Esophagus squamous epithelium (tissue), 4 donors: ENCODE results near the gene SNX8.

Experiments used
- POLR2A ChIP-seq, 4 donors: fragments of 450-650 bp; IDR thresholded peaks; one replicate each; pipeline ENCODE4 v1.6.1; 2017; ENCODE audit warnings: antibody characterized with exemption in 4 of 4, mild to moderate bottlenecking in 4 of 4, moderate library complexity in 3 of 4
- TF ChIP-seq, protein P1 (sequence below), 6 experiments: fragments of 450-650 bp in 4 of 6; fragments of 200-600 bp in 2 of 6; sonication (generic) in 2 of 6; IDR thresholded peaks; one replicate each; pipeline ENCODE4 v1.5.1; 2016 to 2019; ENCODE audit warnings: antibody characterized with exemption in 6 of 6, mild to moderate bottlenecking in 4 of 6, moderate library complexity in 4 of 6

DNA sequence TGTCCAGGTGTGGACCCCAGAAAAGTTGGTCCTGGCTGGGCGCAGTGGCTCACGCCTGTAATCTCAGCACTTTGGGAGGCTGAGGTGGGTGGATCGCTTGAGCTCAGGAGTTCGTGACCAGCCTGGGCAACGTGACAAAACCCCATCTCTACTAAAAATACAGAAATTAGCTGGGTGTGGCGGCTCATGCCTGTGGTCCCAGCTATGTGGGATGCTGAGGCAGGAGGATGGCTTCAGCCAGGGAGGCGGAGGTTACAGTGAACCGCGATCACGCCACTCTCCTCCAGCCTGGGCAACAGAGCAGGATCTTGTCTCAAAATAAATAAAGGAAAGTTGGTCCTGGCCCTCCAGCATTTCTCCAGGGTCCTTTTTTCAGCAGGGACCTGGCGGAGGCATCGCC lies 70.8 kb downstream of the SNX8 start:
- TF ChIP-seq, protein P1, sequence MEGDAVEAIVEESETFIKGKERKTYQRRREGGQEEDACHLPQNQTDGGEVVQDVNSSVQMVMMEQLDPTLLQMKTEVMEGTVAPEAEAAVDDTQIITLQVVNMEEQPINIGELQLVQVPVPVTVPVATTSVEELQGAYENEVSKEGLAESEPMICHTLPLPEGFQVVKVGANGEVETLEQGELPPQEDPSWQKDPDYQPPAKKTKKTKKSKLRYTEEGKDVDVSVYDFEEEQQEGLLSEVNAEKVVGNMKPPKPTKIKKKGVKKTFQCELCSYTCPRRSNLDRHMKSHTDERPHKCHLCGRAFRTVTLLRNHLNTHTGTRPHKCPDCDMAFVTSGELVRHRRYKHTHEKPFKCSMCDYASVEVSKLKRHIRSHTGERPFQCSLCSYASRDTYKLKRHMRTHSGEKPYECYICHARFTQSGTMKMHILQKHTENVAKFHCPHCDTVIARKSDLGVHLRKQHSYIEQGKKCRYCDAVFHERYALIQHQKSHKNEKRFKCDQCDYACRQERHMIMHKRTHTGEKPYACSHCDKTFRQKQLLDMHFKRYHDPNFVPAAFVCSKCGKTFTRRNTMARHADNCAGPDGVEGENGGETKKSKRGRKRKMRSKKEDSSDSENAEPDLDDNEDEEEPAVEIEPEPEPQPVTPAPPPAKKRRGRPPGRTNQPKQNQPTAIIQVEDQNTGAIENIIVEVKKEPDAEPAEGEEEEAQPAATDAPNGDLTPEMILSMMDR (IDR thresholded peaks at IDR 0.05) = no peak
- TF ChIP-seq POLR2A (IDR thresholded peaks at IDR 0.05) = no peak
